AG08396 (cell line): ENCODE data around the gene PRRC2B.
"Not testable (repeated sequence)": the region's sequence is repeated elsewhere in the genome, so short reads cannot be mapped to it uniquely, and the experiment has no call there.

ENCODE experiments used
- DNase-seq: peaks from one replicate; pipeline ENCODE4 v3.0.0; 2012; ENCODE audit warnings: low spot score, mixed read lengths

Gene PRRC2B

GRCh38 chr9:131472085-131472484 lies 78.2 kb downstream of the PRRC2B start:
- not testable (repeated sequence) for DNase-seq

GRCh38 chr9:131473198-131473885 lies 79.5 kb downstream of the PRRC2B start:
- DNase-seq, result no peak

- no peak for DNase-seq
These were observed 80.0 kb downstream of the PRRC2B start for GRCh38 chr9:131473891-131474290.

- no peak for DNase-seq
These were observed 80.8 kb downstream of the PRRC2B start for GRCh38 chr9:131474711-131475110.

GRCh38 chr9:131475111-131475955 lies 81.4 kb downstream of the PRRC2B start:
- no peak for DNase-seq

GRCh38 chr9:131475956-131476776 lies 82.3 kb downstream of the PRRC2B start:
- no peak for DNase-seq

GRCh38 chr9:131476777-131477345 lies 83.0 kb downstream of the PRRC2B start:
- DNase-seq, result no peak

- DNase-seq, result no peak
These were observed 83.5 kb downstream of the PRRC2B start for GRCh38 chr9:131477367-131477766.

- DNase-seq, result no peak
These were observed 84.0 kb downstream of the PRRC2B start for GRCh38 chr9:131477816-131478419.

GRCh38 chr9:131478421-131478868 lies 84.6 kb downstream of the PRRC2B start:
- DNase-seq, result peak; percentile 48

GRCh38 chr9:131478911-131479310 lies 85.0 kb downstream of the PRRC2B start:
- DNase-seq, result no peak

- no peak for DNase-seq
These were observed 86.4 kb downstream of the PRRC2B start for GRCh38 chr9:131480258-131480657.

- no peak for DNase-seq
These were observed 87.8 kb downstream of the PRRC2B start for GRCh38 chr9:131481441-131482342.

GRCh38 chr9:131482343-131483006 lies 88.6 kb downstream of the PRRC2B start:
- no peak for DNase-seq

- no peak for DNase-seq
These were observed 89.6 kb downstream of the PRRC2B start for GRCh38 chr9:131483319-131484050.

- DNase-seq, result no peak
These were observed 90.2 kb downstream of the PRRC2B start for GRCh38 chr9:131484051-131484445.

GRCh38 chr9:131484560-131485185 lies 90.8 kb downstream of the PRRC2B start:
- no peak for DNase-seq

- no peak for DNase-seq
These were observed 91.3 kb downstream of the PRRC2B start for GRCh38 chr9:131485206-131485605.
